Gastroesophageal sphincter (tissue), 3 donors: ENCODE results near the gene TMEM139.

Source experiments
- CTCF ChIP-seq, 4 experiments: fragments of 200-600 bp in 2 of 4; fragments of 450-650 bp in 2 of 4; sonication (generic) in 1 of 4; IDR thresholded peaks; one replicate each; pipeline ENCODE4 v1.5.1; 2017 to 2019; ENCODE audit warnings: antibody characterized with exemption in 4 of 4, mild to moderate bottlenecking in 2 of 4, moderate library complexity in 2 of 4
- POLR2A ChIP-seq, 2 donors: fragments of 450-650 bp; IDR thresholded peaks; one replicate each; pipeline ENCODE4 v1.6.1; 2017; ENCODE audit warnings: antibody characterized with exemption in 2 of 2, mild to moderate bottlenecking in 2 of 2, moderate library complexity in 1 of 2

- no peak for TF ChIP-seq CTCF (IDR thresholded peaks at IDR 0.05)
- TF ChIP-seq POLR2A (IDR thresholded peaks at IDR 0.05): no peak
Observed at GRCh38 chr7:143252006-143252405, 32.8 kb upstream of the TMEM139 start.
